DOHH2 (cell line): ENCODE results near the gene PAM.

Experiments used
- CTCF ChIP-seq: fragments of 200-600 bp; sonication (generic); IDR thresholded peaks from one replicate; pipeline ENCODE4 v1.5.1; 2014; ENCODE audit warnings: antibody characterized with exemption, mild to moderate bottlenecking, low read depth, low read length; ENCODE audit not compliant: poor library complexity, severe bottlenecking
- EZH2phosphoT487 ChIP-seq: fragments of 200-600 bp; sonication (generic); IDR thresholded peaks from 2 replicates; pipeline ENCODE4 v1.6.1; 2017; ENCODE audit warnings: borderline replicate concordance, mild to moderate bottlenecking, antibody characterized with exemption, low read length, moderate library complexity, mixed read lengths

DNA sequence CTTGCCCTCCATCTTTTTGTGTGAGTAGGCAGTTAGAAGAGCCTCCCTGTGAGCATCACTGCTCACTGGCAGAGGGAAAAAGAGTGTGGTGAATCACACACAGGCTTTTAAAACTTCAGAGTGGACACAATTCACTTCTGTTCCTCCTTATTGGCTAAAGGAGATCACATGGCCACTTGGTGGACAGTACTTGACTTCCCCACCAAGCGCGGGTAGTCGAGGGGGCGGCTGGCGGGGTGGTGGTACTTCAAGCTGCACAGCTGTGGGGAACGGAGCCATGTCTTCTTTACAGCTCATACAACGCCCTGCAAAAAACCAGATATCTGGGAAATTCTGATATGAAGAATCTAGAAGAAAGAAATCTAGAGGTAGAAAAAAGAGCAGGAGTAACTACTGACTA lies 95.4 kb downstream of the PAM start:
- TF ChIP-seq CTCF (no peak), EZH2phosphoT487 (no peak)
